HCT116 (cell line): Measurements from ENCODE around the gene ZNF708.
"Not testable (repeated sequence)": the region's sequence is repeated elsewhere in the genome, so short reads cannot be mapped to it uniquely, and the experiment has no call there.

Experiments used
- CTCF ChIP-seq, 3 experiments: fragments of 200-600 bp in 1 of 3; sonication (generic) in 1 of 3; IDR thresholded peaks in 2 of 3; conservative IDR thresholded peaks in 1 of 3; 2 replicates each; pipeline ENCODE4 v1.5.1; 2012 to 2017; ENCODE audit warnings: low read depth in 2 of 3, low read length in 2 of 3, antibody characterized with exemption in 1 of 3, borderline replicate concordance in 1 of 3, control low read depth in 1 of 3, mild to moderate bottlenecking in 1 of 3, mixed read lengths in 1 of 3, mixed run types in 1 of 3, moderate library complexity in 1 of 3; ENCODE audit not compliant: insufficient read depth in 1 of 3
- JUND ChIP-seq: IDR thresholded peaks from 2 replicates; pipeline ENCODE4 v1.6.1; 2012
- POLR2A ChIP-seq: IDR thresholded peaks from 2 replicates; pipeline ENCODE4 v1.7.0; 2011; ENCODE audit warnings: borderline replicate concordance; ENCODE audit not compliant: insufficient read depth, insufficient read length; ENCODE audit errors: extremely low read depth
- POLR2AphosphoS5 ChIP-seq: IDR thresholded peaks from 2 replicates; pipeline ENCODE4 v1.6.1; 2011; ENCODE audit warnings: mild to moderate bottlenecking, low read depth, low read length, moderate library complexity
- REST ChIP-seq: IDR thresholded peaks from 2 replicates; pipeline ENCODE4 v1.6.1; 2012; ENCODE audit warnings: low read depth
- SRF ChIP-seq: IDR thresholded peaks from 2 replicates; pipeline ENCODE4 v1.6.1; 2012; ENCODE audit warnings: low read depth
- ZFX ChIP-seq: fragments of 450-650 bp; IDR thresholded peaks from 2 replicates; pipeline ENCODE4 v1.6.1; 2017
- ZNF274 ChIP-seq: fragments of 200-500 bp; sonication (Bioruptor generic); IDR thresholded peaks from 2 replicates; pipeline ENCODE4 v1.6.1; 2014; ENCODE audit warnings: mild to moderate bottlenecking, low read depth, low read length, inconsistent platforms

GRCh38 chr19:21344841-21345240, 15.6 kb upstream of the ZNF708 start:
- TF ChIP-seq CTCF (IDR thresholded peaks at IDR 0.05 in 2 of 3, conservative IDR thresholded peaks at IDR 0.05 in 1 of 3; ENCODE audit: borderline replicate concordance in 1 of 3, insufficient read depth in 1 of 3, low read depth in 2 of 3, low read length in 2 of 3); ZFX; REST; ZNF274; JUND; POLR2A; SRF; POLR2AphosphoS5: not testable (repeated sequence)
